A673 (cell line): ENCODE results near the gene ZNF668. TPM values are rescaled to one million over a fixed set of nuclear protein-coding genes. Genes with fewer than 3 reads are reported as not detected.

Experiments
- BruUV-seq: library from RNA; stranded (reverse); fragments of 400-500 nt; replicated peaks from 2 replicates; lab custom pipeline; 2021; lab: Mats Ljungman, UMichigan
- CTCF ChIA-PET: fragments of 300-600 bp; sonication (Branson Sonifier 250); formaldehyde crosslinking; loops from one replicate; lab custom pipeline; 2022; ENCODE audit warnings: antibody characterized with exemption; lab: Charles Lee
- POLR2A ChIA-PET: fragments of 300-600 bp; sonication (Branson Sonifier 250); formaldehyde crosslinking; loops from one replicate; lab custom pipeline; 2022; ENCODE audit warnings: antibody characterized with exemption; ENCODE audit not compliant: low non-redundant PET; lab: Charles Lee
- DNase-seq: peaks from one replicate; pipeline ENCODE4 v3.0.0-alpha.2; 2015; ENCODE audit warnings: low spot score
- H3K27ac ChIP-seq: fragments of 200-600 bp; sonication (generic); 2 replicates; pipeline ENCODE4 v1.5.1; 2016; ENCODE audit warnings: mixed run types, low read depth, mild to moderate bottlenecking, mixed read lengths, antibody characterized with exemption, low read length; ENCODE audit not compliant: poor library complexity, severe bottlenecking
- H3K27me3 ChIP-seq: fragments of 200-600 bp; sonication (generic); replicated peaks from 2 replicates; pipeline ENCODE4 v1.6.1; 2017; ENCODE audit warnings: mixed run types, low read depth, mild to moderate bottlenecking, mixed read lengths, antibody characterized with exemption, low read length; ENCODE audit not compliant: insufficient read depth, poor library complexity
- H3K36me3 ChIP-seq: fragments of 200-600 bp; sonication (generic); 2 replicates; pipeline ENCODE4 v1.6.1; 2016; ENCODE audit warnings: mixed run types, mild to moderate bottlenecking, mixed read lengths, antibody characterized with exemption, low read length; ENCODE audit not compliant: insufficient read depth, poor library complexity, severe bottlenecking
- H3K4me1 ChIP-seq: fragments of 200-600 bp; sonication (generic); 2 replicates; pipeline ENCODE4 v1.6.1; 2017; ENCODE audit warnings: mixed run types, mild to moderate bottlenecking, mixed read lengths, antibody characterized with exemption, low read length; ENCODE audit not compliant: insufficient read depth, poor library complexity, severe bottlenecking
- H3K4me3 ChIP-seq: fragments of 200-600 bp; sonication (generic); 2 replicates; pipeline ENCODE4 v1.5.1; 2016; ENCODE audit warnings: low read depth, mixed run types, mild to moderate bottlenecking, mixed read lengths, low read length; ENCODE audit not compliant: poor library complexity, severe bottlenecking
- H3K9me3 ChIP-seq: fragments of 200-600 bp; sonication (generic); 2 replicates; pipeline ENCODE4 v1.6.1; 2016; ENCODE audit warnings: mixed run types, low read depth, mild to moderate bottlenecking, mixed read lengths, antibody characterized with exemption, low read length; ENCODE audit not compliant: poor library complexity, severe bottlenecking
- EZH2 ChIP-seq: fragments of 200-600 bp; sonication (generic); IDR thresholded peaks from 2 replicates; pipeline ENCODE4 v1.6.1; 2017; ENCODE audit warnings: borderline replicate concordance, low read depth, mild to moderate bottlenecking, mixed read lengths, antibody characterized with exemption, low read length; ENCODE audit not compliant: poor library complexity, severe bottlenecking
- intact Hi-C: fragments of 100-400 bp; cut with micrococcal nuclease; formaldehyde crosslinking; loops from one replicate; pipeline ENCODE4 v1.10.0; 2022; ENCODE audit not compliant: unreplicated experiment
- total RNA-seq: library from RNA; stranded (reverse); gene quantifications from 2 replicates; pipeline ENCODE4 v1.2.3, GENCODE V29; 2021
- TF ChIP-seq, protein P1 (sequence below): fragments of 300-800, 200-600 bp; sonication (generic); conservative IDR thresholded peaks from 2 replicates; pipeline ENCODE4 v1.5.1; 2017; ENCODE audit warnings: low read depth, mild to moderate bottlenecking, antibody characterized with exemption, low read length, moderate library complexity, mixed read lengths

The ZNF668 gene
- total RNA-seq, 1 experiment from 2014 or later = 19.8 TPM

DNA sequence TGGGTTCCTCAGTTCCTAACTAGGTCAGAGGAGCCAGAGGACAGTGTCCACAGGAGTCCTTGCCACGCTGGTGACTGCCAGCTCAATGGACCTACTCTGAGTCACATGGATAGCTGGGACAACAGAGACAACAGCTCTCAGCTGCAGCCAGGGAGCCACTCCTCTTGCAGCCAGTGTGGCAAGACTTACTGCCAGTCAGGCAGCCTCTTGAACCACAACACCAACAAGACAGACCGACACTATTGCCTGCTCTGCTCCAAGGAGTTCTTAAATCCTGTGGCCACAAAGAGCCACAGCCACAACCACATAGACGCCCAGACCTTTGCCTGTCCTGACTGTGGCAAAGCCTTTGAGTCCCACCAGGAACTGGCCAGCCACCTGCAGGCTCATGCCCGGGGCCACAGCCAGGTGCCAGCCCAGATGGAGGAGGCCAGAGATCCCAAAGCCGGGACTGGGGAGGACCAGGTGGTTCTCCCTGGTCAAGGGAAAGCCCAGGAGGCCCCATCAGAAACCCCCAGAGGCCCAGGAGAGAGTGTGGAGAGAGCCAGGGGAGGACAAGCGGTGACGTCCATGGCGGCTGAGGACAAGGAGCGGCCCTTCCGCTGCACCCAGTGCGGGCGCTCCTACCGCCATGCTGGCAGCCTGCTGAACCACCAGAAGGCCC, 6.8 kb upstream of the ZNF668 start:
- no peaks in the 10 kb centered on the region for H3K4me1 ChIP-seq
- intact Hi-C loops = loop anchor here (10.0 kb wide), 1 partner anchor 794 kb away; the partner anchor contains the start of gene ZNF267
- H3K27ac ChIP-seq = no peak overlapping the region
- H3K9me3 ChIP-seq = no peaks in the 10 kb centered on the region
- no peaks in the 10 kb centered on the region for H3K27me3 ChIP-seq
- TF ChIP-seq, protein P1, sequence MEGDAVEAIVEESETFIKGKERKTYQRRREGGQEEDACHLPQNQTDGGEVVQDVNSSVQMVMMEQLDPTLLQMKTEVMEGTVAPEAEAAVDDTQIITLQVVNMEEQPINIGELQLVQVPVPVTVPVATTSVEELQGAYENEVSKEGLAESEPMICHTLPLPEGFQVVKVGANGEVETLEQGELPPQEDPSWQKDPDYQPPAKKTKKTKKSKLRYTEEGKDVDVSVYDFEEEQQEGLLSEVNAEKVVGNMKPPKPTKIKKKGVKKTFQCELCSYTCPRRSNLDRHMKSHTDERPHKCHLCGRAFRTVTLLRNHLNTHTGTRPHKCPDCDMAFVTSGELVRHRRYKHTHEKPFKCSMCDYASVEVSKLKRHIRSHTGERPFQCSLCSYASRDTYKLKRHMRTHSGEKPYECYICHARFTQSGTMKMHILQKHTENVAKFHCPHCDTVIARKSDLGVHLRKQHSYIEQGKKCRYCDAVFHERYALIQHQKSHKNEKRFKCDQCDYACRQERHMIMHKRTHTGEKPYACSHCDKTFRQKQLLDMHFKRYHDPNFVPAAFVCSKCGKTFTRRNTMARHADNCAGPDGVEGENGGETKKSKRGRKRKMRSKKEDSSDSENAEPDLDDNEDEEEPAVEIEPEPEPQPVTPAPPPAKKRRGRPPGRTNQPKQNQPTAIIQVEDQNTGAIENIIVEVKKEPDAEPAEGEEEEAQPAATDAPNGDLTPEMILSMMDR = no peak
- no peak for TF ChIP-seq EZH2
- ChIA-PET POLR2A (no interaction called here), CTCF (no interaction called here)
- no TSS peak for BruUV-seq
- no peak for DNase-seq
- H3K36me3 ChIP-seq = peaks cover 50% of the 10 kb centered on the region
- H3K4me3 ChIP-seq = no peak overlapping the region

DNA sequence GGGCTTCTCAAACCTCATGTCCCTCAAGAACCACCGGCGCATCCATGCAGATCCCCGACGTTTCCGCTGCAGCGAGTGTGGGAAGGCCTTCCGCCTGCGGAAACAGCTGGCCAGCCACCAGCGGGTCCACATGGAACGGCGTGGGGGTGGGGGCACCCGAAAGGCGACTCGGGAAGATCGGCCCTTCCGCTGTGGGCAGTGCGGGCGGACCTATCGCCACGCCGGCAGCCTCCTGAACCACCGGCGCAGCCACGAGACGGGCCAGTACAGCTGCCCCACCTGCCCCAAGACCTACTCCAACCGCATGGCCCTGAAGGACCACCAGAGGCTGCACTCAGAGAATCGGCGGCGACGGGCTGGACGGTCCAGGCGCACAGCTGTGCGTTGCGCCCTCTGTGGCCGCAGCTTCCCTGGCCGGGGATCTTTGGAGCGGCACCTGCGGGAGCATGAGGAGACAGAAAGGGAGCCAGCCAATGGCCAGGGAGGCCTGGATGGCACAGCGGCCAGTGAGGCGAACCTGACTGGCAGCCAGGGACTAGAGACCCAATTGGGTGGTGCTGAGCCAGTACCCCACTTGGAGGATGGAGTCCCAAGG, 6.1 kb upstream of the ZNF668 start:
- Histone ChIP-seq H3K4me1 (peaks cover 5% of the 10 kb centered on the region), H3K4me3 (no peak overlapping the region), H3K9me3 (no peaks in the 10 kb centered on the region), H3K36me3 (peaks cover 50% of the 10 kb centered on the region), H3K27ac (no peak overlapping the region), H3K27me3 (no peaks in the 10 kb centered on the region)
- BruUV-seq = no TSS peak
- POLR2A ChIA-PET = no interaction called here
- TF ChIP-seq EZH2 = no peak
- TF ChIP-seq, protein P1 = no peak
- CTCF ChIA-PET = no interaction called here
- no peak for DNase-seq
- intact Hi-C loops = loop anchor here (10.0 kb wide), 1 partner anchor 795 kb away; the partner anchor contains the start of gene ZNF267

DNA sequence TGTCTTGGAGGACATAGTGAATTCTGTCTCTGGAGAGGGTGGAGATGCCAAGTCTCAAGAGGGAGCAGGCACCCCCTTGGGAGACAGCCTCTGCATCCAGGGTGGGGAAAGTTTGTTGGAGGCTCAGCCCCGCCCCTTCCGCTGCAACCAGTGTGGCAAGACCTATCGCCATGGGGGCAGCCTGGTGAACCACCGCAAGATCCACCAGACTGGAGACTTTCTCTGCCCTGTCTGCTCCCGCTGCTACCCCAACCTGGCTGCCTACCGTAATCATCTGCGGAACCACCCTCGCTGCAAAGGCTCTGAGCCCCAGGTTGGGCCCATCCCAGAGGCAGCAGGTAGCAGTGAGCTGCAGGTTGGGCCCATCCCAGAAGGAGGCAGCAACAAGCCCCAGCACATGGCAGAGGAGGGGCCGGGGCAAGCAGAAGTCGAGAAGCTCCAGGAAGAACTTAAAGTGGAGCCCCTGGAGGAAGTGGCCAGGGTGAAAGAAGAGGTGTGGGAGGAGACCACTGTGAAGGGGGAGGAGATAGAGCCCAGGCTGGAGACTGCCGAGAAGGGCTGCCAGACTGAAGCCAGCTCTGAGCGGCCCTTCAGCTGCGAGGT, 5.4 kb upstream of the ZNF668 start:
- H3K9me3 ChIP-seq = no peaks in the 10 kb centered on the region
- no TSS peak for BruUV-seq
- H3K27ac ChIP-seq = no peak overlapping the region
- H3K36me3 ChIP-seq = peaks cover 50% of the 10 kb centered on the region
- peaks cover 7% of the 10 kb centered on the region for H3K4me1 ChIP-seq
- TF ChIP-seq, protein P1 = no peak
- no peak for TF ChIP-seq EZH2
- no peaks in the 10 kb centered on the region for H3K27me3 ChIP-seq
- no peak overlapping the region for H3K4me3 ChIP-seq
- no peak for DNase-seq
- intact Hi-C loops = no loop called here
- POLR2A ChIA-PET = no interaction called here
- CTCF ChIA-PET = no interaction called here
